ENCODE measurements around the gene ZFP91.

GRCh38 chr11:58564231-58564630 lies 14.6 kb upstream of the ZFP91 start:
- TF ChIP-seq, protein P1, sequence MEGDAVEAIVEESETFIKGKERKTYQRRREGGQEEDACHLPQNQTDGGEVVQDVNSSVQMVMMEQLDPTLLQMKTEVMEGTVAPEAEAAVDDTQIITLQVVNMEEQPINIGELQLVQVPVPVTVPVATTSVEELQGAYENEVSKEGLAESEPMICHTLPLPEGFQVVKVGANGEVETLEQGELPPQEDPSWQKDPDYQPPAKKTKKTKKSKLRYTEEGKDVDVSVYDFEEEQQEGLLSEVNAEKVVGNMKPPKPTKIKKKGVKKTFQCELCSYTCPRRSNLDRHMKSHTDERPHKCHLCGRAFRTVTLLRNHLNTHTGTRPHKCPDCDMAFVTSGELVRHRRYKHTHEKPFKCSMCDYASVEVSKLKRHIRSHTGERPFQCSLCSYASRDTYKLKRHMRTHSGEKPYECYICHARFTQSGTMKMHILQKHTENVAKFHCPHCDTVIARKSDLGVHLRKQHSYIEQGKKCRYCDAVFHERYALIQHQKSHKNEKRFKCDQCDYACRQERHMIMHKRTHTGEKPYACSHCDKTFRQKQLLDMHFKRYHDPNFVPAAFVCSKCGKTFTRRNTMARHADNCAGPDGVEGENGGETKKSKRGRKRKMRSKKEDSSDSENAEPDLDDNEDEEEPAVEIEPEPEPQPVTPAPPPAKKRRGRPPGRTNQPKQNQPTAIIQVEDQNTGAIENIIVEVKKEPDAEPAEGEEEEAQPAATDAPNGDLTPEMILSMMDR (IDR thresholded peaks at IDR 0.05; ENCODE audit: insufficient read depth, low read length, poor library complexity, severe bottlenecking): no peak
- no peak for TF ChIP-seq EZH2phosphoT487 (conservative IDR thresholded peaks at IDR 0.05; ENCODE audit: low read length)

All from SU-DHL-6 (cell line).